Erythroblast (primary cell): ENCODE data around the gene BACH2.
"Not testable (repeated sequence)": the region's sequence is repeated elsewhere in the genome, so short reads cannot be mapped to it uniquely, and the experiment has no call there.

Source experiments
- GATA1 ChIP-seq: IDR thresholded peaks from 2 replicates; pipeline ENCODE4 v1.6.1; 2011; ENCODE audit warnings: low read depth, mild to moderate bottlenecking, control low read depth, low read length, moderate library complexity
- POLR2A ChIP-seq: IDR thresholded peaks from 2 replicates; pipeline ENCODE4 v1.6.1; 2011; ENCODE audit warnings: mild to moderate bottlenecking, low read length

GRCh38 chr6:90128687-90129086 is 168.0 kb downstream of the BACH2 start:
- TF ChIP-seq POLR2A, GATA1: not testable (repeated sequence)
